ENCODE data around the gene BFSP1.

DNA sequence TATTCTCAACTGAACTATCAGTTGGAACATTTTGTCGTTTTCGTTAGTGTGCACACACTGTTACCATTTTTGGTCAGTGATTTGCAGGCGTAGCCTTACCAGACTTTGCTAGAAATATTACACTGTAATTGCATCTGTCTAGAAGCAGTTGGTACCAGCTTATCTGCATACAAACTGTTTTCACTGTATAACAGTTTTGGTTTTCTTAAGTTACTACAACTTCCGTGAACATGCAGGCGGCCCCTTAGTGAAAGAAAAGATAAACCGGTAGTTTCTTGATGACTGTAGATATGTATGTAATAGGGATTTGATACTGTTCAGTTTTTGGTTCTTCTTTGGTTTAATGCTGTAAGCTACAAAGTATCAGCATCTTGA, 40.0 kb upstream of the BFSP1 start:
- TF ChIP-seq, protein P1, sequence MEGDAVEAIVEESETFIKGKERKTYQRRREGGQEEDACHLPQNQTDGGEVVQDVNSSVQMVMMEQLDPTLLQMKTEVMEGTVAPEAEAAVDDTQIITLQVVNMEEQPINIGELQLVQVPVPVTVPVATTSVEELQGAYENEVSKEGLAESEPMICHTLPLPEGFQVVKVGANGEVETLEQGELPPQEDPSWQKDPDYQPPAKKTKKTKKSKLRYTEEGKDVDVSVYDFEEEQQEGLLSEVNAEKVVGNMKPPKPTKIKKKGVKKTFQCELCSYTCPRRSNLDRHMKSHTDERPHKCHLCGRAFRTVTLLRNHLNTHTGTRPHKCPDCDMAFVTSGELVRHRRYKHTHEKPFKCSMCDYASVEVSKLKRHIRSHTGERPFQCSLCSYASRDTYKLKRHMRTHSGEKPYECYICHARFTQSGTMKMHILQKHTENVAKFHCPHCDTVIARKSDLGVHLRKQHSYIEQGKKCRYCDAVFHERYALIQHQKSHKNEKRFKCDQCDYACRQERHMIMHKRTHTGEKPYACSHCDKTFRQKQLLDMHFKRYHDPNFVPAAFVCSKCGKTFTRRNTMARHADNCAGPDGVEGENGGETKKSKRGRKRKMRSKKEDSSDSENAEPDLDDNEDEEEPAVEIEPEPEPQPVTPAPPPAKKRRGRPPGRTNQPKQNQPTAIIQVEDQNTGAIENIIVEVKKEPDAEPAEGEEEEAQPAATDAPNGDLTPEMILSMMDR (IDR thresholded peaks at IDR 0.05): no peak
- TF ChIP-seq POLR2A (IDR thresholded peaks at IDR 0.05): no peak
